Muscle layer of duodenum (tissue), 2 donors: Measurements from ENCODE around the gene ARL17A.
"Not testable (repeated sequence)": the region's sequence is repeated elsewhere in the genome, so short reads cannot be mapped to it uniquely, and the experiment has no call there.

Experiments
- H3K27ac ChIP-seq: one replicate; pipeline ENCODE4 v1.7.0; 2013; ENCODE audit warnings: mild to moderate bottlenecking, low read length
- H3K27me3 ChIP-seq: one replicate; pipeline ENCODE4 v1.7.0; 2013; ENCODE audit warnings: low read depth, mild to moderate bottlenecking, control low read depth, low read length
- H3K36me3 ChIP-seq, 2 donors: one replicate each; pipeline ENCODE4 v1.7.0; 2013; ENCODE audit warnings: low read length in 2 of 2, control low read depth in 1 of 2, mild to moderate bottlenecking in 1 of 2; ENCODE audit not compliant: insufficient read depth in 2 of 2, control insufficient read depth in 1 of 2
- H3K4me1 ChIP-seq, 2 donors: one replicate each; pipeline ENCODE4 v1.7.0; 2013; ENCODE audit warnings: low read length in 2 of 2, mild to moderate bottlenecking in 2 of 2, control low read depth in 1 of 2, moderate library complexity in 1 of 2; ENCODE audit not compliant: insufficient read depth in 2 of 2, control insufficient read depth in 1 of 2
- H3K4me3 ChIP-seq, 2 donors: one replicate each; pipeline ENCODE4 v1.7.0; 2013; ENCODE audit warnings: low read length in 2 of 2, low read depth in 1 of 2, mild to moderate bottlenecking in 1 of 2
- H3K9me3 ChIP-seq, 2 donors: one replicate each; pipeline ENCODE4 v1.7.0; 2013; ENCODE audit warnings: low read length in 2 of 2, control low read depth in 1 of 2, mild to moderate bottlenecking in 1 of 2; ENCODE audit not compliant: control insufficient read depth in 1 of 2
- donor health status: healthy.

The ARL17A gene

DNA sequence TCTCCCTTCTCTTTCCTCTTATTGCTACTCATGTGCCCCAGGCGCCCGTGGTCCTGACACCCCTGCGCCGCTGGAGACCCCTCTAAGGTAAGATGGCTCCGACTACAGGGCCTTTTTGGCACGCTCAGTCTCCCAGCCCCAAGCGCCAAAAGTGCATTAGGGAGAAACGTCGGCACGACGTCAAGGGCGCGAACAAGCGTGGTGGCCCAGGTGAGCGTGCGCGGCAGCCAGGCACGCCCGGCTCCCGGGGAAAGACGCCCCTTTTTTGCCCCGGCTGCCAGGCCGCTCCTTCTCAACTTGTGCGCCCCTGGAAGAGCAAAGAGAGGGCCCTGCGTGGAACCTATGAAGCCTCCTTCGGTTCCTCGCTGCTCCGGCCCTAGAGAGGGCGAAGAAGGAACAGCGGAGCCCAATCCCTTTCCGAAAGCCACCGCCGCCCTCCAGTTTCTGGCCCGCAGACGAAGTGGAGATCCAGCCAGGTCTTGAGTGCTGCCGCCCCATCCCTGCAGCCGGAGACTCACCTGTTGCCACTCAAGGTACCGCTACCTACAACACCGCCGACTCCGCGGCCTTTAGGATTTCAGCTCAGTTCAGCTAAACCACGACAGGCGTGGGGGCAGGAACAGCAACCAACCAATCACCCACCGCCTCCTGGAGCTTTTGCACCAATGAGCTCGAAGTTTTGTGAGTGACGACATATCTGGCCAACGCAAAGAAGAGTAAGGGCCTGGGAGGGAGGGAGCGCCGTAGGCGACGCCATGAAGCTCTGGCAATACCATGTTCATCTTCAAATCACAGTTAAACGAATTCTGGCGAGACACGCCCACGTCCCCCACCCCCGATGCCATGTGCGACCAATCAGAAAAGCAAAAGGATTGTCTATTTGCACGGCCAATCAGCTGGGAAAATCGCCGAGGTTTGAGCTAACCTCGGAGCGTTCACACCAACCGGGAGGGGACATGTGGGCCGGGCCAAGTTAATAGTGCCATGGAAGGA lies at the start of gene ARL17A:
ARL17A (minus strand) TSS at position 609 of the 993 bp plus-strand sequence. CDS start 3,369 bp downstream, outside the sequence.
- H3K9me3 ChIP-seq, H3K4me1 ChIP-seq, H3K27ac ChIP-seq, H3K27me3 ChIP-seq, H3K4me3 ChIP-seq, H3K36me3 ChIP-seq: not testable (repeated sequence)

GRCh38 chr17:46628753-46629436 lies 49.4 kb upstream of the ARL17A start:
- H3K27me3 ChIP-seq, H3K4me1 ChIP-seq, H3K9me3 ChIP-seq, H3K4me3 ChIP-seq, H3K27ac ChIP-seq, H3K36me3 ChIP-seq: not testable (repeated sequence)

DNA sequence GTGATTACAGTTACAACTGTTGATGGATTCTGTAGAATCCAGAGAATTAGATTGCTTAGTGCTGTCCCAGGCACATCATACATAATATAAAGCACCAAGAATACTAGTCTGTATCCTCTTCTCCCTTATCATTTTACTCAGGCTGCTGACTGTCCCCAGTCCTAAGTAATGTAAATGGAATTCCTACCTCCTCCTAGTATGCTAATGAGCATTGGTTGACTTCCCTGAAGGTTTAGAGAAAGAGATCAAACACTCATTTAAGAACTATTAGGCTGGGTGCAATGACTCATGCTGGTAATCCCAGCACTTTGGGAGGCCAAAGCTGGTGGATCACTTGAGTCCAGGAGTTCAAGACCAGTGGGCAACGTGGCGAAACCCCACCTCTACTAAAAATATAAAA lies 48.0 kb upstream of the ARL17A start:
- not testable (repeated sequence) for H3K36me3 ChIP-seq, H3K4me3 ChIP-seq, H3K27me3 ChIP-seq, H3K27ac ChIP-seq, H3K9me3 ChIP-seq, H3K4me1 ChIP-seq

DNA sequence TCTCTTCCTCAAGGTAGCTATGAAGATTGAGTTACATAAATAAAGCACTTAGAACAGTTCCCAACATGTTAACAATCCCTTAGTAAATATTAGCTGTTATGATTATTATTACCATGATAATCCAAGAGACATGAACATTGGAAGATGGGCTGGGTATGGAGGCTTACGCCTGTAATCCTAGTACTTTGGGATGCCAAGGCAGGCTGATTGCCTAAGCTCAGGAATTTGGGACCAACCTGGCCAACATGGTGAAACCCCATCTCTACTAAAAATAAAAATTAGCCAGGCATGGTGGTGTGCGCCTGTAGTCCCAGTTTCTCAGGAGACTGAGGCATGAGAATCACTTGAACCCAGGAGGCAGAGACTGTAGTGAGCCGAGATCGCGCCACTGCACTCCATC lies 45.2 kb upstream of the ARL17A start:
- not testable (repeated sequence) for H3K27me3 ChIP-seq, H3K9me3 ChIP-seq, H3K4me3 ChIP-seq, H3K36me3 ChIP-seq, H3K27ac ChIP-seq, H3K4me1 ChIP-seq

- H3K4me3 ChIP-seq, H3K9me3 ChIP-seq, H3K27ac ChIP-seq, H3K36me3 ChIP-seq, H3K27me3 ChIP-seq, H3K4me1 ChIP-seq: not testable (repeated sequence)
Measured at GRCh38 chr17:46623790-46624189, 44.3 kb upstream of the ARL17A start.

DNA sequence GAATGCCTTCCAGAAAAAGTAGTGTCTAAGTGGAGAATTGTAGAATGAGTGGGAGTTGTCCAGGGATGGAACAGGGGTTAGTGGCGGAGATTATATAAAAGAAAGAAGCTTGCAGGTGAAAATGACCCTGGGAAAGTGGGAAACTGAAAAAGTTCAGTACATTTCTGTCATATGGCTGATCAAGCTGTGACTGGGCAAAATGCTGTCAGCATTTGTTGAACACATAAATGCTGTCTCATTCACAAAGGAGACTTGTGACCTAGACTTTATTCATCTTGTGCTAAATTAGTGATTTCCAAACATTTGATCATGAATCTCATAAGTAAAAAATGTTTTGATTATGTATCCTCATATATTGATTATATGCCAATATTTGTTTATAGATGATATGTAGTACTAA lies 39.5 kb upstream of the ARL17A start:
- not testable (repeated sequence) for H3K36me3 ChIP-seq, H3K27ac ChIP-seq, H3K4me1 ChIP-seq, H3K27me3 ChIP-seq, H3K9me3 ChIP-seq, H3K4me3 ChIP-seq

- not testable (repeated sequence) for H3K4me1 ChIP-seq, H3K4me3 ChIP-seq, H3K36me3 ChIP-seq, H3K9me3 ChIP-seq, H3K27ac ChIP-seq, H3K27me3 ChIP-seq
Measured at GRCh38 chr17:46617121-46617520, 37.6 kb upstream of the ARL17A start.

DNA sequence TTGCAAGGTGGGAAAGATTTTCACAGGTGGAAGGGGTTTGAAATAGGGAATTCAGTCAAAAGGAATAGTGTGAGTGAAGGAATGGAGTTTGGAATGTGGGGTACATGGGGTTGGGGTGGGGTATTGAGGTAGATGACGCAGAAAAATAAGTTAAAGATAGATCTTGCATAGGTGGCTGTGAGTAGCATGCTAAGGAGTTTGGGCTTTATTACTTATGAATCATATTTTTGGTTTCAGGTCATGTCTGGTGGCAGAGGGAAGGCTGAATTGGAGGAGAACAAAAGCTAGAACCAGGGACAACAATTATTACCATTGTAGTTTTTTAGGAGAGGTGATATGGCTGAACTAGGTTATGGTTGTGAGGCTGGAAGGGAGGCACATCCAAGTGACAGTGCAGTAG lies 34.4 kb upstream of the ARL17A start:
- not testable (repeated sequence) for H3K27me3 ChIP-seq, H3K4me1 ChIP-seq, H3K9me3 ChIP-seq, H3K27ac ChIP-seq, H3K36me3 ChIP-seq, H3K4me3 ChIP-seq

GRCh38 chr17:46611304-46611703 lies 31.8 kb upstream of the ARL17A start:
- not testable (repeated sequence) for H3K27ac ChIP-seq, H3K36me3 ChIP-seq, H3K4me1 ChIP-seq, H3K9me3 ChIP-seq, H3K27me3 ChIP-seq, H3K4me3 ChIP-seq

DNA sequence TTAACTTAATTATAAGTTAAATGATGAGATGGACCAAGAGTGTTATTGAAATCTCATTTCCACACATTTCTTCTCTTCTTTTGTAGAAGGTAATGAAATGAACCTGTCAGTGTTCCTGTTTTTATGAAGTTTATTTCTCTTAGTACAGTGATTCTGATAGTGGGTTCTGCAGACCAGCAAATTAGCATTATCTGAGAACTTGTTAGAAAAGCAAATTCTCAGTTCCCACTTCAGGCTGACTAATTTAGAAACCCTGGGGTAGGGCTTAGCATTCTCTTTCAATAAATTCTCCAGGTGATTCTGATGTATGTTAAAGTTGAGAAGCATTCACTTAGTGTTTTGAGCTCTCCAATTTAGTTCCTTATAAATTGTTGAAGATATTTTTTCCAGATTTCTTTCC lies 23.6 kb upstream of the ARL17A start:
- H3K27ac ChIP-seq, H3K4me1 ChIP-seq, H3K27me3 ChIP-seq, H3K9me3 ChIP-seq, H3K4me3 ChIP-seq, H3K36me3 ChIP-seq: not testable (repeated sequence)

- not testable (repeated sequence) for H3K4me1 ChIP-seq, H3K27ac ChIP-seq, H3K36me3 ChIP-seq, H3K9me3 ChIP-seq, H3K27me3 ChIP-seq, H3K4me3 ChIP-seq
Measured at GRCh38 chr17:46600767-46601166, 21.3 kb upstream of the ARL17A start.
